Measurements from ENCODE around the gene KCNH1.

GRCh38 chr1:210800301-210800700 lies 333.6 kb downstream of the KCNH1 start:
- TF ChIP-seq CTCF (conservative IDR thresholded peaks at IDR 0.05) (no peak), ZFX (IDR thresholded peaks at IDR 0.05) (no peak)
